ENCODE results near the gene RASGRF1.
"Not testable (repeated sequence)": the region's sequence is repeated elsewhere in the genome, so short reads cannot be mapped to it uniquely, and the experiment has no call there.

Gene RASGRF1

DNA sequence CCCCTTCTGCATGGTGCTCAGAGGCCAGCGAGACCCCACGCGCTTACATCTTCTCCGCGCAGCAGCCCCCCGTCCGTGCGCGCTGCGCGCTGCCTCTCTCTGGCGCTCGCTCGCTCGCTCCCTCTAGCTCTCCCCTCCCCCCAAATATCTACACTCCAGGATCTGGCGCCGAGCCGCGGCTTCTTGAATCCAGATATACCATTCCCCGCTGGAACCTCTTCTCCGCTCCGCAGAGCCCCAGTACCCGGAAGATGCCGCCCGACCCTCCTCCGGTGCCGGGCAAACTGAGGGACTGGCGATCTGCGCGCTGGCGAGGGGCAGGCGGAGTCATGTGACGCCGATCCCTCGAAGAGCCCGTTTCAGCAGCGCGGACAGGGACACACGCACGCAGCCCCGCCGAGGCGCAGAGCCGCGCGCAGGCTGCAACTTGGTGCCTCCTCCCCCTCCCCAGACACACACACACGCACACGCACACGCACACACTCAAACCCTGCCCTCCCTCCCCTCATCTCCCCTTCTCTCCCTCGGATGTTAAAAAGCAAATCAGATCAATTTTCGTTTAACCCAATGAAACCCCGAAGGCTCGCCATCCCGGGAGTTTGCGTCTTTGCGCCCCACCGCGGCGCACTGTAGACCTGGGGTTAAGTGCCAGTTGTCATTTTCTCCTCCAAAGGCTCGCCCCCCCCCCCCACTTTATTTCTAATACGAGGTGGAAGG is at the start of gene RASGRF1:
Gene RASGRF1 (minus strand): TSS at position 294 of the 717 bp plus-strand sequence. CDS start 282 bp downstream, at position 12.
- DNase-seq, result no peak

- DNase-seq, result no peak
Measured at GRCh38 chr15:79136434-79137046, 46.0 kb upstream of the RASGRF1 start.

GRCh38 chr15:79133309-79133708 is 42.7 kb upstream of the RASGRF1 start:
- no peak for DNase-seq

- no peak for DNase-seq
Measured at GRCh38 chr15:79132770-79133169, 42.2 kb upstream of the RASGRF1 start.

DNA sequence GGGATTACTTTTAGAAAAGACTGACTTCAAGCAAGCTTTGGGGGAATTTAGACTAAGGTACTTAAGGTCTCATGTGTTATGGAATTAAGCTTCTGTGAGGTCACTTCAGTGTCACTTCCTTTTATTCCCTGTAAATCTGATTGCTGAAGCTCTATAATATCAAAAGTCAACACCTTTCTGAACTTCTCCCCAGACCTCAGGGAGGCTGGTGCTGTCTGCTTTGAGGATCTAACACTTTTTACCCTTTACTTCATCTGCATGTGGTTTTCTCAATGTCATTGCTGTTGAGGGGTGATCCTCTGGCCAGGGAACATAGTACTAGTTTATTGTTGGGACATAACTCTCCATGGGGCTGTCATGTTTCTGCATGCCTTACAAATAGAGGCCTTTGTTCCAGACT is 41.8 kb upstream of the RASGRF1 start:
- DNase-seq, result no peak

DNA sequence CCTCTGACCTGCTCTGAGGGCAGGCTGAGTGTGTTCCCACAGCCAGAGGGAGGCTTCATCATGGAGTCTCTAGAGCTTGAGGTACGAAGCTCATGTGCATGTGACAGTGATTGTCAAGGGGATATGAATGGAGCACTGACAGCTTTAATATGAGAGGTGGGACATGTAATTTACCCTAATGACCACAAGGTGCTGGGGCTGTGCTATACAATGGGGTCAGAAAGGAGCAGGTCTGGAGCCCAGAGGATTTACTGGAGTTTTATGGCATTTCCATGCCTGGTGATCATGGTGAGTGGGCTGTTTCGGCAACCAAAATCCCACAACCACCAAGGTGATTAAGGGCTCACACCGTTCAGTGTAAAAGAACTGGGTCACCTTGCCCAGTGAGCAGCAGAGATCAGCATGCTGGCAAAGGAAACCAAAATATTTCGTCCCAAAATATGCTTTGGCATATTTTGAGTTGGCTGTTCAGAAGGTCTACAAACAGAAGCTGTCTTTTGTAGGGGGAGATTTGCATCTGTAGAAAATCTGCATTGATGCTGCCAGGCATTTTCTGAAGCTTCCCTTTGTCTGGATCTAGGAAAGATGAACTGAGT is 40.1 kb upstream of the RASGRF1 start:
- no peak for DNase-seq

DNA sequence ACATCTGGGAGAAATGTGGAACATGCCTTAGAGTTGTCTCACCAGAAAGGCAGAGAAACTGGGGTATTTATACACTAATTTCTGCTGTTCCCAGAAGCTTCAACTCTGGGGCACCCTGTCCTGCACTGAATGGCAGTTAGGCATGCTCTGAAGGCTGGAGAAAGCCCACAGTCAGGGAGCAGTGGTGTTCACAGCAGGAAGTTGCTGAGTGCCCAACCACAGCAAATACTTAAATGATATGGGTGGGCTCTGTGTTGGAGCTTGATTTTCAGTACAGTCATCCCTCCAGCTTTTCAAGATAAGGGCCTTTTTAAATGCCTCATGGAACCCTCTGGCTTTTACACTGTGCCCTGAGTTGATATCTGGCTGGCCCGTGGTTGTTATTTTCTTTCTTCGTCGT is 38.7 kb upstream of the RASGRF1 start:
- DNase-seq, result no peak

GRCh38 chr15:79128556-79128955 is 38.0 kb upstream of the RASGRF1 start:
- DNase-seq, result no peak

DNA sequence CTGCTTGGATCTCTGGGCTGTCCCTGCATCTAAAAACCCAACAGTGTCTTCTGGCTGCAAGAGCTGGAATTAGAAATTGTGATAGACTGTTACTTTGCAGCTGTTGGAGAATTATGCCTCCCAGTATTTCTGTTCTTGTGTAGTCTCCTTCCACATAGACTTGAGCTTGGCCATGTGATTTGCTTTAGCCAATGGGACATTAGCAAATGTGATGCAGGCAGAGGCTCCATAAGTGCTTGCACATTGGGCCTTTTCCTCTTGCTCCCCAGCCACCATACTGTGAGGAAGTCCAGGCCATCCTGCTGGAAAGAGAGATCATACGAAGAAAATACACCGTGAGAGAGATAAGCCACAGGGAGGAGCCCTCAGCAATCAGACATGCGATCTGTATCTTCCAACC is 33.8 kb upstream of the RASGRF1 start:
- DNase-seq, result no peak

DNA sequence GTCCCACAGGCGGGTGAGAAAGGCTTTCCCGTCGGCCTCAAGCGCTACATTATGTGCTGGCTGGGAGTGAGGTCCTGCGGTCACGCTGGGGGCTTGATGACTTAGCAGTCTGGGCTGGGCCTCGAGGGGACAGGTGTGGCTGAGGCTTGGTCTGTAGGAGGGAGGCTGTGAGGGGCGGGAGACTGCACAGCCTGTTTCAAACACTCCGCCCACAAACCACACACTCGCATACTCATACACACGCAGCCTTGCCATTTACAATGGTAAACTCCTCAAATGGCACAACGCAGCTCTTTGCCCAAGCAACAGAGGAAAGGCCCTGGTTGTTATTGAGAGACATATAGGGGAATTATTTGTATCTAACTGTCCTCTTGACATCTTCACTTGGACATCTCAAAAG is 32.4 kb upstream of the RASGRF1 start:
- no peak for DNase-seq

DNA sequence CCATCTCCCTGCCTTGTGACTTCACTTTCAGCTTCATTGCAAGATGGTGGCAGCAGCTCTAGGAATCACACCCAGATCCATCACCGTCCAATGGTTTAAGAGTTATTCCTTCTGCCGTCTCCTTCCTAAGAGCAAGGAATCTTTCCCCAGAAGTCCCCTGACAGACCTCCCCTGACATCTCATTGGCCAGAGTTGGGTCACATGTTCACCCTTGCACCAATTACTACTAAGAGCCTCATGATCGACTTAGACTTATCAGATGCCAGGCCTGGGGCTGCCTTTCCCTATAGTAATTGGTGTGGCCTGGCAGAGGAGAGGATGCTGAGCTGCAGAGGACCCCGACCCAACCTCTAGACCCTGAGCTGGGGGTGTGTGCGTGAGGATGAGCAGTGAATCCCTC is 31.8 kb upstream of the RASGRF1 start:
- no peak for DNase-seq

- no peak for DNase-seq
Measured at GRCh38 chr15:79121571-79121970, 31.0 kb upstream of the RASGRF1 start.

DNA sequence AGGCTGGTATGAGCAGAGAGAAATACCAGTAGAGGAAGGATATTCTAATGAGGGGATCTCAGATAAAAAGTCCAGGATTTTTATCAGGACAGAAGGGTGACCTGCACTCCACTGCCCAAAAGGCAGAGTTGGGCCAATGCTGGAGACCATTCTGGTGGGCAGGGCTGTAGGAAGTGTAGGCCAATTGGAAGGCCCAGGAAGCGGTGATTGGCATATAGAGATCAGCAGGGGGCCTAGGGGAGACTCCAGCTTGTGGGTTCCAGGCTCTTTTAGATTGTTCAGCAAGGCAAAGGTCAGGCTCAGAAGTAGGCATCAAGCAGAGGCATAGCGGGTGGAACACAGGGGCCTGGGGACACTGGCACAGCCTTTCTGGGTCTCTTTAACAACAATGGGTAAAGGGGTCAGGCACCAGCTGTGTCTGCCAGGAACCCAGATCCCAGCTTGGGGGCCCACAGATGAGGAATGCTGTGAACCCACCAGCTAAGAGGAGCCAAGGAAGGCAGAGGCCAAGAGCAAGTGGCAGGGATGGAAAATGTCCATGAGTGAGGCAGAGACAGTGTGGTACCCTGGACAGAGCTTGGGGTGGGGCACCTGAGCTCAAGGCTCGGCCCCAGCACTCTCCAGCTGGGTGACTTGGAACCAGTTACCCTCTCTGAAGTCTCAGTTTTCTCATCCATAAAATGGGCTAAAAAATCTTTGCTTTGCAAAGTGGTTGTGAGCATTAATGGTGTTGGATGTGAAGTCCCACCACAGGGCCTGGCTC is 27.0 kb upstream of the RASGRF1 start:
- DNase-seq, result no peak

DNA sequence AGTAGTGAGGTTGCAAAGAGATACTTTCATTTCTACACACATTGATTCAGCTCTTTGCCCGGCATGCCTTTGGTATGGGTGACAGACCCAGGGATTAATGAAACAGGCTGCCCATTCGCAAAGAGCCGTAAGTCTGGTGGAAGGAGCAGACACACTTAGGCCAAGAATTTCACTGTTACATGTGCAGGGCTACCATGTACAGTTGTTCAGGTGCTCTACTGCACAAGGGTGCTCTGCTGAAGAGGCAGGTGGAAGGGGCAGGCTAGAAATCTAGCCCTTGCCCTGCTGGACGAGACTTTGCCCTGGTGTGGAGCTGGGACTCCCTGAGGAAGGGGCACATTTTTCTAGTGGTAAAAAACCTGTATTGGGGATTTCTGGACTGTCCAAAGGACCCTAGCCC is 26.2 kb upstream of the RASGRF1 start:
- DNase-seq, result no peak

GRCh38 chr15:79115986-79116665 is 25.5 kb upstream of the RASGRF1 start:
- DNase-seq, result no peak

GRCh38 chr15:79113831-79114230 is 23.3 kb upstream of the RASGRF1 start:
- DNase-seq, result no peak

GRCh38 chr15:79111404-79111803 is 20.8 kb upstream of the RASGRF1 start:
- not testable (repeated sequence) for DNase-seq

DNA sequence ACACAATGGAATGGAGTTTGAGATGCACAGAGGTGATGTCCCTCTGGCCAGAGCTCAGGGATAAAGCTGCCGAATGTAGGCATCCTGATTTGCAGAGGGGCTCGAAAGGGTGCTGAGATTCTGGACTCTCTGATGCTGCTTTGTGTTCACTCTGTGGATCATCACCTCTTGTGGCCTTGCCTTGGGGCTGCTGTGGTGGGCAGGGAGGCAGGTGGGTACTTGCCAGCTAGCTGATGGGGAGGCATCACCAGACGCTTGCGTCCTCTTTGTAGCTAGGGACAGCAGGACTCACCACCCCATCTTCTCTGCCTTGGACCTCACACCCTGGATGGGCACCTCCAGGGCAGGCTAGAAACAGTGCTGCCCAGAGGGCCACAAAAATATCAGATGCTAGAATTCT is 14.6 kb upstream of the RASGRF1 start:
- DNase-seq, result no peak

DNA sequence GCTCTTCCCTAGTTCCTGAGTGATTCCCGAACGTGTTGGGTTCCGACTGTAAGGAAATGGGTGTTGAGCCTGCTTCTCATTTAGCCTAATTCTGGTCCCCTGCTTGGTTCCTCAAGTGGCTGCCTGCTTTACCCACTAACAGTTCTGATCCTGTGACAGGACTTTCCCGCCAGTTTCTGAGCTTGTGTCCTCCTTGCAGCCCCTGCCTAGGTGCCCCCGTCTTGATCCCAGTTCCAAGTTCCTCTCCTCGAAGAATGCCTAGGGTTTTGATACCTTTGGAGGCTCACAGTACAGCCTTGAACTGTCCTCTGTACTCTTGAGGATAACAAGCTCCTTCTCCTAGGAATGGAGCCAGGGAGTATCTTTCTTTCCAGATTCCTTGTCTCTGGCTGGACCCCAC is 12.0 kb upstream of the RASGRF1 start:
- no peak for DNase-seq

DNA sequence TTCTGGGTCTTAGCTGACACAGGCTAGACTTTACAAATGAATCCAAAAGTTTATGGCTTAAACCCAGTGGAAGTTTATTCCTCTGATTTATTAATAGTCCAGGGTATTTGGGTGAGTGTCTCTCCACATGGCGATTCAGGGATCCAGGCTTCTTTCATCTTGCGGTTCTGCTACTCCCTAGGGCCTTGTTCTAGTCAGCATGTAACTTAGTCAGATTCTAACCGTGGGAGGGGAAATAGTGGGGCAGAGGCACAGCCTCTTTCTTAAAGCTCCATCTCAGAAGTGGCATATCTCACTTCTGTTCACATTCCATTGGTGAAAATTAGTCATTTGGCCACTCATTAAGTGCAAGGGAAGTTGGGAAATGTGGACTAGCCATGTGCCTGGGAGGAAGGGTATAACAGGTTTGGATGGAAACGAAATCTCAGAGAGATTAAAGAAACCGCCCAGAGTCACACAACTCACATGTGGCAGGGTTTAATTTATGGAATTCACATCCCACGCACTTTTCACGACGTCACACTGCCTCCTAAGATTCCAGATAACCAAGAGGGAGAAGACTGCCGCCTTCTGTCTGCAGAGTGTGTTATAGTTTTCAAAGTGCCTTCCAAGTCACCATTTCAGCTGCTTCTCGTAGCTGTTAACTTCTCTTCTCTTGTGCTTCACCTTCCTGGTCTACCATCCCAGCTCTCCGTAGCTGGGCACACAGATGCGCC is 11.4 kb upstream of the RASGRF1 start:
- DNase-seq, result no peak

GRCh38 chr15:79099692-79100091 is 9.1 kb upstream of the RASGRF1 start:
- DNase-seq, result no peak

GRCh38 chr15:79094611-79095021 is 4.0 kb upstream of the RASGRF1 start:
- no peak for DNase-seq
